ENCODE data around the gene CILP2. TPM values are rescaled to one million over a fixed set of nuclear protein-coding genes. Genes with fewer than 3 reads are reported as not detected.

The CILP2 gene
- total RNA-seq, 4 donors from 2014 or later, result 0.17 to 1.4 TPM; not detected in 2

DNA sequence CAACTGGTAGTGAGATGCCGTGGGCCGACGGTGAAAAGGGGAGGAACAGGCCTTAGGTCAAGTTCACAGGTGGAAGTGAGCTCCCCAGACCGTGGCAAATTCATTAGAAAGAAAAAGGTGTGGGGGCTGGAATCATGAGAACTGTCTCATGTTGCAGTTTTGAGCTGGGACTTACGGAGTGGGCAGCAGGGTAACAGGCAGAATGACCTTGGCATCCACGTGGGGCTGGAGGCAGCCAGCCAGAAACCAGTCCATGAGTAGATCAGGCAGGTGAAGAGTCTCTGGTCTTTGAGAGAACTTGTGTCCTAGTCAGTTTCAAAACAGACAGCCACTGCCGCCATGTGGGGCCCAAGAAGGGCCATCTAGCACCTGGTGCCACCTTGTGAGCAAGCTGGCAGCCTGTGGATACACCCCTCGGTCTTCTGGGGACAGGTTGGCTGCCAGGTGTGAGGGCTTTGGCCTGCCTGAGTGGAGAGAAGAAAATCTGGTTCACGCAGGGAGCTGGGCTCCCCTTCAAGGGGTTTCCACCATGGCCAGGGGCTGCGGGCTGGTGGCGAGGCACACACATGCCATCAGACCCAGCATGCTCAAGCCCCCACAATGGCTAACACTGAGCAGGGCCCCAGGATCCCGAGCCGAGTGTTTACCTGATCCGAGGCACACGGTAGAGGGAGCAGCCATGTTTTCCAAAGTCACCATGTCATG is 46.6 kb upstream of the CILP2 start:
- intact Hi-C loops (cut with DNase I; ENCODE audit: low total_unique reads), result no loop called here
- WGBS, 2 donors, result 85 to 88% methylated on average over 11 to 14 of the region's 15 CpGs
- H3K4me3 ChIP-seq (ENCODE audit: low read depth, poor library complexity, severe bottlenecking), result no peak overlapping the region
- DNase-seq (ENCODE audit: low spot score in 2 of 2), result no peak
- no peak for TF ChIP-seq POLR2A (IDR thresholded peaks at IDR 0.05)
- TF ChIP-seq, protein P1, sequence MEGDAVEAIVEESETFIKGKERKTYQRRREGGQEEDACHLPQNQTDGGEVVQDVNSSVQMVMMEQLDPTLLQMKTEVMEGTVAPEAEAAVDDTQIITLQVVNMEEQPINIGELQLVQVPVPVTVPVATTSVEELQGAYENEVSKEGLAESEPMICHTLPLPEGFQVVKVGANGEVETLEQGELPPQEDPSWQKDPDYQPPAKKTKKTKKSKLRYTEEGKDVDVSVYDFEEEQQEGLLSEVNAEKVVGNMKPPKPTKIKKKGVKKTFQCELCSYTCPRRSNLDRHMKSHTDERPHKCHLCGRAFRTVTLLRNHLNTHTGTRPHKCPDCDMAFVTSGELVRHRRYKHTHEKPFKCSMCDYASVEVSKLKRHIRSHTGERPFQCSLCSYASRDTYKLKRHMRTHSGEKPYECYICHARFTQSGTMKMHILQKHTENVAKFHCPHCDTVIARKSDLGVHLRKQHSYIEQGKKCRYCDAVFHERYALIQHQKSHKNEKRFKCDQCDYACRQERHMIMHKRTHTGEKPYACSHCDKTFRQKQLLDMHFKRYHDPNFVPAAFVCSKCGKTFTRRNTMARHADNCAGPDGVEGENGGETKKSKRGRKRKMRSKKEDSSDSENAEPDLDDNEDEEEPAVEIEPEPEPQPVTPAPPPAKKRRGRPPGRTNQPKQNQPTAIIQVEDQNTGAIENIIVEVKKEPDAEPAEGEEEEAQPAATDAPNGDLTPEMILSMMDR (IDR thresholded peaks at IDR 0.05), result no peak

DNA sequence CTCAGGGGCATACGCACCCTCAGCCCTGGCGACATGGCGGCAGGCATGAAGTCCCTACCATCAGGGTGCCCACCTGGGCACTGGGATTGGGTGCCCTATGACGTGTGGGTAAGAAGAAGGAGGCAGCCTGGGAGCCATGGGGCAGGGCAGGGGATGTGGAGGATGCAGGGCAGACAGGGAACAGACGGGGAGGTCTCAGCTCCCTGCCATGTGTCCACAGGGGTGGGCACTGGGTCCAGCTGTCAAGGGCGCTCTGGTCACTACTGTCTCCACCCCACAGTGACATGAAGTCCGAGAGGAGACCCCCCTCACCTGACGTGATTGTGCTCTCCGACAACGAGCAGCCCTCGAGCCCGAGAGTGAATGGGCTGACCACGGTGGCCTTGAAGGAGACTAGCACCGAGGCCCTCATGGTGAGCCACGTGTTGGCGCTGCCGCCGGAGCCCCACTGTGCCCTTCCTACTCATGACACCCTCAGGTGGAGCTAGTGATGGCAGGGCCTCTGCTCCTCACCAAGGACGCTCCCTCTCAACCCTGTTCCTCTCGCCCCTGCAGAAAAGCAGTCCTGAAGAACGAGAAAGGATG is 45.9 kb upstream of the CILP2 start:
- no peak overlapping the region for H3K4me3 ChIP-seq (ENCODE audit: low read depth, poor library complexity, severe bottlenecking)
- TF ChIP-seq, protein P1 (IDR thresholded peaks at IDR 0.05), result no peak
- TF ChIP-seq POLR2A (IDR thresholded peaks at IDR 0.05), result no peak
- intact Hi-C loops (cut with DNase I; ENCODE audit: low total_unique reads), result no loop called here
- no peak for DNase-seq (ENCODE audit: low spot score in 2 of 2)
- 83 to 90% methylated on average over 19 to 21 of the region's 21 CpGs for WGBS, 2 donors

DNA sequence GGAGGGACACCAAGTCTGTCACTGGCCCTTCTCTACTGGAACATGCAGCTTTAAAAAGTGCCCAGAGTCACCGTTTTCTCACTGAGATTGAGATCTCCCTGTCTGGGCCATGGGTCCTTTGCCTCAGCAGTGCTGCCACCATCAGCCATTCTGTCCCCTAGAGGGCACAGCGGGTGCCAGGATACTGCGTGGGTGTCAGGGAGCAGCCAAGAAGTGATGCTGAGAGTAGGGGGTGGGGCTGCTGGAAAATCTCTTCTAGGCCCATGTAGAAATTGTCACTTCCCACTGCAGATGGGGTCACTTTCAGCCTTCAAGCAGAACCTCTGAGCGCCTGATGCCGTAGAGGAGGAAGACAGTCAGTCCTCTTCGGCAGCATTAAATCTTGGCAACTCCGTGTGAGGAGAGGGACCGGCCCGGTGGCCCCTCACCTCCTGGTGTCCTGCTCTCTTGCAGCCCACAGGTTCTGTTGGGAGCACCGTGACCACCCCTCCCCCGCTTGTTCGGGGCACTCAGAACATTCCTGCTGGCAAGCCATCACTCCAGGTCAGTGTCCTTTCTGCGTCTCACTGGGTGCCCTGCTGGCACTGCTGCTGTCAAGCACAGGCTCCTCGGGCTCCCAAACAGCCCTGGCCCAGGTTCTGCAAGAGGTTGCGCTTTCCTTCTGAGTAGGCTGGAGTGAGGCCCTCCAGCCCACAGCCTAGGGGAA is 44.1 kb upstream of the CILP2 start:
- WGBS, 2 donors, result 81 to 87% methylated on average over 15 of the region's 15 CpGs
- no peak overlapping the region for H3K4me3 ChIP-seq (ENCODE audit: low read depth, poor library complexity, severe bottlenecking)
- DNase-seq (ENCODE audit: low spot score in 2 of 2), result no peak
- TF ChIP-seq POLR2A (IDR thresholded peaks at IDR 0.05), result no peak
- TF ChIP-seq, protein P1 (IDR thresholded peaks at IDR 0.05), result no peak
- intact Hi-C loops (cut with DNase I; ENCODE audit: low total_unique reads), result no loop called here

DNA sequence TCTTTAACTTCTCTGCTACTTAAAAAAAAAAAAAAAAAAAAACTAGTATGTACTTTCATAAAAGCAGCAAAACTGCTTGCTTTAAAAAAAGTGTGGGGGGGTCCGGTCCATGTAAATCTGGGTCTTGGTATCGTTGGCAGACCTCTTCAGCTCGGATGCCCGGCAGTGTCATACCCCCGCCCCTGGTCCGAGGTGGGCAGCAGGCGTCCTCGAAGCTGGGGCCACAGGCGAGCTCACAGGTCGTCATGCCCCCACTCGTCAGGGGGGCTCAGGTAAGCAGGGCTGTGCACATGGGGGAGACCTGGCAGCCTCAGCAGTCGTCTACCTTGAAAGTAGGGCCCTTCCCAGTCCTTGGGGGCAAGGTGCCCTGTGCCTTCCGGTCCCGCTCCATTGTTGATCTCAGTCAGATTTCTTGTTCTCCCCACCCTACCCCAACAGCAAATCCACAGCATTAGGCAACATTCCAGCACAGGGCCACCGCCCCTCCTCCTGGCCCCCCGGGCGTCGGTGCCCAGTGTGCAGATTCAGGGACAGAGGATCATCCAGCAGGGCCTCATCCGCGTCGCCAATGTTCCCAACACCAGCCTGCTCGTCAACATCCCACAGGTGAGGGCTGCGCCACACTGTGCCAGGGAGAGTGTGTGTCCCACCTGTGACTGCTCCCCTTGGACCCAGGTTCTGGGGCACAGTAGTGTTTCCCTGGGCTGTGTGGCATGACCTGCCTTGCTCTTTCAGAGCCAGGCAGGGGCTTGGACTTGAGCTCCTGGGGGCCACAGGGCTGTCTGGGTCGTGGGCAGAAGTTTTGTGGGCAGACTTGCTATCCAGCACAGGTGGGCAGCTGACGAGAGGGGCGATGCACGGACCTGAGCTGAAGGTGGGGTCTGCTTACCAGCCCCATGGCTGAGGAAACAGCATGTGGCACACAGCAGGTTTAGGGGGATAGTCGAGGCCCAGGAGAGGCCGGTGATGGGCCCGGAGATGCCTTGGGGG is 42.2 kb upstream of the CILP2 start:
- intact Hi-C loops (cut with DNase I; ENCODE audit: low total_unique reads), result no loop called here
- no peak overlapping the region for H3K4me3 ChIP-seq (ENCODE audit: low read depth, poor library complexity, severe bottlenecking)
- TF ChIP-seq POLR2A (IDR thresholded peaks at IDR 0.05), result no peak
- TF ChIP-seq, protein P1 (IDR thresholded peaks at IDR 0.05), result no peak

DNA sequence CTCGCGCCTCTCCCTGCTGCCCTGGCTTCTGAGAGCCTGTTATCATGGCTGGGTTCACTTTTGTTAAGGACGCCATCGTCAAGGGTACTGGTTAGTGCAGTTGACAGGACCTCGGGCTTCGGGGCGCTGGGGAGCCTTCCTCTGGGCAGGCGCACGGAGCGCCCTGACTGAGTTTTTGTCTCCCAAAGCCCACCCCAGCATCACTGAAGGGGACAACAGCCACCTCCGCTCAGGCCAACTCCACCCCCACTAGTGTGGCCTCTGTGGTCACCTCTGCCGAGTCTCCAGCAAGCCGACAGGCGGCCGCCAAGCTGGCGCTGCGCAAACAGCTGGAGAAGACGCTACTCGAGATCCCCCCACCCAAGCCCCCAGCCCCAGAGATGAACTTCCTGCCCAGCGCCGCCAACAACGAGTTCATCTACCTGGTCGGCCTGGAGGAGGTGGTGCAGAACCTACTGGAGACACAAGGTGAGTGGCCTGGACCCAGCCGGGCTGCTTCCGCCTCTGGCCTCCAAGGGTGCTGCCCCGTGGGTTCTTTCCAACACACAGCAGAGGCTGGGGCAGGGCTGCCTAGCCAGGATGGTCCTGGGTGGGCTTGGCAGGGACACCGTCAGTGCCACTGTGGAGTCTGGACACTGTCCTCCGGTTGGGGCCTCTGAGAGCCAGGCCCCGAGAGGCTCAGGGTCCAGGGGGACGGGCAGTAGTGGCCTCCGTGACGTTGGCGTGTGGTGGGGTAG is 39.6 kb upstream of the CILP2 start:
- no peak overlapping the region for H3K4me3 ChIP-seq (ENCODE audit: low read depth, poor library complexity, severe bottlenecking)
- intact Hi-C loops (cut with DNase I; ENCODE audit: low total_unique reads), result no loop called here
- TF ChIP-seq, protein P1 (IDR thresholded peaks at IDR 0.05), result no peak
- no peak for TF ChIP-seq POLR2A (IDR thresholded peaks at IDR 0.05)
- DNase-seq (ENCODE audit: low spot score in 2 of 2), result no peak
- WGBS, 2 donors, result 94 to 98% methylated on average over 18 to 33 of the region's 33 CpGs

More for the DNA sequence above, 42.2 kb upstream of the CILP2 start:
- WGBS, 2 donors, result 87 to 92% methylated on average over 30 of the region's 30 CpGs
- no peak for DNase-seq (ENCODE audit: low spot score in 2 of 2)

All from lower leg skin (tissue), 4 donors.